HEK293T (cell line): ENCODE results near the gene TCP11L2.

Experiments
- CTCF ChIA-PET: fragments of 350-600 bp; formaldehyde crosslinking; extraction: SDS; loops from one replicate; lab custom pipeline; 2021; ENCODE audit warnings: antibody characterized with exemption, inconsistent platforms; lab: Yijun Ruan, JAX
- POLR2A ChIA-PET: fragments of 350-600 bp; formaldehyde crosslinking; extraction: SDS; loops from one replicate; lab custom pipeline; 2020; ENCODE audit warnings: antibody characterized with exemption, inconsistent platforms; lab: Yijun Ruan, JAX
- DNase-seq: peaks from one replicate; pipeline ENCODE4 v3.0.0; 2012; ENCODE audit warnings: mixed read lengths; ENCODE audit errors: extremely low spot score
- ARNT ChIP-seq: fragments of 450-650 bp; IDR thresholded peaks from 2 replicates; pipeline ENCODE4 v1.6.1; 2017; ENCODE audit warnings: mild to moderate bottlenecking
- BHLHE40 ChIP-seq: fragments of 450-650 bp; IDR thresholded peaks from 2 replicates; pipeline ENCODE4 v1.6.1; 2016; ENCODE audit warnings: mild to moderate bottlenecking, moderate library complexity, borderline replicate concordance
- CTBP1 ChIP-seq: fragments of 450-650 bp; IDR thresholded peaks from 2 replicates; pipeline ENCODE4 v1.6.1; 2016; ENCODE audit warnings: borderline replicate concordance
- ELF4 ChIP-seq: fragments of 450-650 bp; IDR thresholded peaks from 2 replicates; pipeline ENCODE4 v1.6.1; 2017; ENCODE audit warnings: antibody characterized with exemption
- FOXA1 ChIP-seq: fragments of 450-650 bp; IDR thresholded peaks from 2 replicates; pipeline ENCODE4 v1.6.1; 2016; ENCODE audit warnings: mild to moderate bottlenecking
- FOXK2 ChIP-seq: fragments of 450-650 bp; IDR thresholded peaks from 2 replicates; pipeline ENCODE4 v1.6.1; 2016; ENCODE audit warnings: mild to moderate bottlenecking
- FOXM1 ChIP-seq: fragments of 450-650 bp; IDR thresholded peaks from 2 replicates; pipeline ENCODE4 v1.6.1; 2017; ENCODE audit warnings: mild to moderate bottlenecking, borderline replicate concordance
- HDGF ChIP-seq: fragments of 450-650 bp; IDR thresholded peaks from 2 replicates; pipeline ENCODE4 v1.6.1; 2017; ENCODE audit warnings: antibody characterized with exemption, borderline replicate concordance
- L3MBTL2 ChIP-seq: fragments of 450-650 bp; conservative IDR thresholded peaks from 2 replicates; pipeline ENCODE4 v1.6.1; 2016; ENCODE audit warnings: mild to moderate bottlenecking
- LEF1 ChIP-seq: fragments of 450-650 bp; IDR thresholded peaks from 2 replicates; pipeline ENCODE4 v1.6.1; 2017; ENCODE audit warnings: mild to moderate bottlenecking, borderline replicate concordance
- NFRKB ChIP-seq: fragments of 450-650 bp; IDR thresholded peaks from 2 replicates; pipeline ENCODE4 v1.6.1; 2016; ENCODE audit warnings: mild to moderate bottlenecking, moderate library complexity
- SP1 ChIP-seq: fragments of 450-650 bp; IDR thresholded peaks from 2 replicates; pipeline ENCODE4 v1.6.1; 2017
- SUZ12 ChIP-seq: fragments of 450-650 bp; IDR thresholded peaks from 2 replicates; pipeline ENCODE4 v1.6.1; 2016; ENCODE audit warnings: mild to moderate bottlenecking
- TARDBP ChIP-seq: fragments of 450-650 bp; IDR thresholded peaks from 2 replicates; pipeline ENCODE4 v1.6.1; 2016
- ZNF384 ChIP-seq: fragments of 450-650 bp; IDR thresholded peaks from 2 replicates; pipeline ENCODE4 v1.6.1; 2016
- TF ChIP-seq, protein P1 (sequence below): fragments of 450-650 bp; IDR thresholded peaks from 2 replicates; pipeline ENCODE4 v1.6.1; 2016

The TCP11L2 gene

DNA sequence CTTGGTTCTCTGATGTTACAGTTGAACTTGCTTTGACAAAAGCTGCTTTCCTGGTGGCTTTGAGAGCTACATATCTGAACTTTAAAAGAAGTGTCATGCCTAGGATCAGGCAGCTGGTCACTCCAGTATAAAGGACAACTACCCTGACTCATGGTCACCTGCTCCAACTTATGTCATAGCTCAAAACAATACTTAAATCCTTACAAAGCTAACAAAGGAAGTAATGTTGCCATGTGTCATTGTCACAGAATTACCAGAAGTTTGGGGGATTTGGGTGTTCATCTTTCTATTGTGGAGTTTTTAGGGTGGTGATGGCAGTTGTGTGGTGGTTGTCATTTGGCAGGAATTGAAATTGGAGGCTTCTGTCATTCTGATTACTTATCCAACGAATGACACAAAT lies 1.8 kb upstream of the TCP11L2 start:
- POLR2A ChIA-PET: interaction anchor here (2.1 kb wide), 1 partner anchor 57 kb away, joined by 8 read pairs; no protein-coding TSS in a partner anchor
- no peak for TF ChIP-seq FOXM1
- TF ChIP-seq SUZ12: no peak
- TF ChIP-seq FOXK2: no peak
- DNase-seq: no peak
- CTCF ChIA-PET: no interaction called here

DNA sequence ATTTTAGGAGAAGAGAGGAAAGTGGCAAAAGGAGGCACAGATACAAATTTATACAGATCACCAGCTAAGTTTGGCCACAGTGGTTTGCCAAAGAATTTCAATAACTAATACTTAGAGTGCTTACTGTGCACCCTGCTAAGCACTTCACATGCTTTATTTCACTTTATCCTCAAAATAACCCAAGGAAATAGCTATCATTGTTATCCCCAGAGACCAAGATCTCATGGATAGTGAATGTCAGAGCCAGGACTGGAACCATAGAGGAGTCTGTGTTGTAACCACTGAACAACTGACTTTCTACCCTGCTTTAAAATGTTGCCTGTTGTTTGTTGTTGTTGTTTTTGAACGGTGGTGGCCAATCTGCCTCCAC lies 1.3 kb upstream of the TCP11L2 start:
- POLR2A ChIA-PET: interaction anchor here (0.7 to 2.1 kb wide), 3 partner anchors 10 to 833 kb away, joined by 3 to 8 read pairs (median 4); no protein-coding TSS in a partner anchor
- CTCF ChIA-PET: no interaction called here
- no peak for TF ChIP-seq NFRKB
- TF ChIP-seq L3MBTL2: no peak
- no peak for TF ChIP-seq BHLHE40
- no peak for TF ChIP-seq CTBP1
- TF ChIP-seq TARDBP: no peak
- TF ChIP-seq ZNF384: no peak
- TF ChIP-seq SUZ12: no peak
- no peak for TF ChIP-seq ARNT
- DNase-seq: no peak

DNA sequence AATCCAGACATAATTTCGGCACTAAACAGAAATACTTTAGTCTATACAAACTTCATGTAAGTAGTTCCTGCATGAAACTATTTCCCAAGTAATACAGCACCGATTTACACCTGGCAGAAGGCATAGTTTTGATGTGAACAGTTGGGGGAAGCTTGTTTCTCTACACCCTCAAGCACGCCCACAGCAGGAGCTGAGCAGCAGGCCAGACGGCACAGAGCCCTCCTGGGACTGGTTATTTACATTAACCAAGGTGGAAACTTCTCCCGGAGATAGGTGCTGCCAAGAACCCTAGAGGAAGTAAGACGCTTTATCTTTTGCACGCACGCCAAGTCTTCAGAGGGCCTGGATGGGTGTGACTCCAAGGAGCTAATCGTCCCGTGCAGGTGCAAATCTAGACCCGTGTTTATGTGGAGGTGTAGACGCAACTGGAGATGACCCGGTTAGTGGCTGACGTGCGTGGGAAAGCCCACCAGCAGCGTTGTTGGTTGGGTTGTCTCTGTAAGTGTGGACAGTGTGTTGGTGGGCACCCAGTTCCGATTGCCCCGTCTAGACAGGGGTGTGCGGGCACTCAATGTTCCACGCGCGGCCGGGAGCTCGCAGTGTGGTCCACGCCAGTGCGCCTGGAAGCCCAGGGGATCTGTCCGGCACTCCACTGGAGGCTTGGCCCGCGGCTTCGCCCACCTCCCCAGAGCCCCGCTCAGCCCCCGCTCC lies 767 bp upstream of the TCP11L2 start:
- ChIA-PET CTCF (no interaction called here), POLR2A (interaction anchor here (0.7 to 2.1 kb wide), 3 partner anchors 11 to 833 kb away, joined by 3 to 8 read pairs (median 4); no protein-coding TSS in a partner anchor)
- TF ChIP-seq SUZ12 (no peak), TARDBP (peak; percentile 76)

DNA sequence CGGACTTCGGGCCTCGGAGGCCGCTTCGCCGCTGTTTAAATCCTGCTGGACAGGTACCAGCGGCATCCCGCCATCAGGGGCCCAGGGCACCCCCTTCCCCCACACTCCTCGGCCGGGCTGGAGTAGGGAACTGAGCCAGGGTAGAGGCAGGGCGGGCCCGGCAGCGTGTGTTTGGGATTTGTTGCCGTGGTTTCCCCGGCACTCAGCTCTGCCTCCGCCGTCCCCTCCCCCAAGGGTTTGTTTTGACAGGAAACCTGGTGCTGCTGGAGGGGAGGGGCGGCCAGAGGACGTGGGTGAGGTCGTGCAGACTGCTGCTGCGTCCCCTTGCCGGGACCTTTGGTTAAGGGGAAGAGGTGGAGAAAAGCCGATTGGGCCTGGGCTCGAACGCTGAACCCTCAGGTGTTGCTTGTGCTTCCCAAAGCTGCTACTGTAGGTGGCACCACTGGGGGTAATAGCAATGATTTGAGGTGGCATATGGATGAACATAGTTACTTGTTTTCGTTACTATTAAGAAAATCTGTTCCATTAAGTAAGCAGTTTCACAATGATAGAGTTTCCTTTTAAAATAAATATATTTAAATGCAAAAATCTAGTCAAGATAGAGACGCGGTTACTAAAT lies 778 bp downstream of the TCP11L2 start:
- TF ChIP-seq, protein P1, sequence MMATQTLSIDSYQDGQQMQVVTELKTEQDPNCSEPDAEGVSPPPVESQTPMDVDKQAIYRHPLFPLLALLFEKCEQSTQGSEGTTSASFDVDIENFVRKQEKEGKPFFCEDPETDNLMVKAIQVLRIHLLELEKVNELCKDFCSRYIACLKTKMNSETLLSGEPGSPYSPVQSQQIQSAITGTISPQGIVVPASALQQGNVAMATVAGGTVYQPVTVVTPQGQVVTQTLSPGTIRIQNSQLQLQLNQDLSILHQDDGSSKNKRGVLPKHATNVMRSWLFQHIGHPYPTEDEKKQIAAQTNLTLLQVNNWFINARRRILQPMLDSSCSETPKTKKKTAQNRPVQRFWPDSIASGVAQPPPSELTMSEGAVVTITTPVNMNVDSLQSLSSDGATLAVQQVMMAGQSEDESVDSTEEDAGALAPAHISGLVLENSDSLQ: no peak
- TF ChIP-seq L3MBTL2: no peak
- no peak for TF ChIP-seq CTBP1
- no peak for TF ChIP-seq FOXA1
- no peak for TF ChIP-seq BHLHE40
- no peak for TF ChIP-seq SP1
- no peak for TF ChIP-seq FOXM1
- TF ChIP-seq ZNF384: no peak
- TF ChIP-seq ARNT: no peak
- no peak for TF ChIP-seq LEF1
- no peak for TF ChIP-seq NFRKB
- no peak for TF ChIP-seq HDGF
- peak; percentile 62 for DNase-seq
- ChIA-PET POLR2A (no interaction called here), CTCF (no interaction called here)

More for the DNA sequence above, 767 bp upstream of the TCP11L2 start:
- peak; percentile 19 for DNase-seq

DNA sequence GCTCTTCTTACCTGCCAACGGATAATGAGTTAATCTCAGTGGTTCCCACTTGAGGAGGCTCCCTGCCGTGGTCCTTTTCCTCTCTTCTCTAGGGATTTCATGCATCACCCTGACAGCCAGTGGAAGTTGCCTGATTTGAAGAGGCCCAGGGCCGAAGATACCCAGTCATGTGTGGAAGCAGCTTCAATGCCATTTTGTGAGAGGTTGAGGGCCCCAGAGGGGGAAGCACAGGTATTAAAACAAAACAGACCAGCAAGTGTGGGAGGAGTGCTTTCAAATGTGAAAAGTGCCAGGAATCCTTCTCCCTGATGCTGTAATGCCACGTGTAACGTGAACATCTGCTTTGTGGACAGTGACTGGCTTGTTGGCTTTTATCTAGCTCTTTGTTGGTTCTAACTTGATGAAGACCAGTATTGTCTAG lies 1.5 kb downstream of the TCP11L2 start:
- CTCF ChIA-PET: no interaction called here
- POLR2A ChIA-PET: no interaction called here

DNA sequence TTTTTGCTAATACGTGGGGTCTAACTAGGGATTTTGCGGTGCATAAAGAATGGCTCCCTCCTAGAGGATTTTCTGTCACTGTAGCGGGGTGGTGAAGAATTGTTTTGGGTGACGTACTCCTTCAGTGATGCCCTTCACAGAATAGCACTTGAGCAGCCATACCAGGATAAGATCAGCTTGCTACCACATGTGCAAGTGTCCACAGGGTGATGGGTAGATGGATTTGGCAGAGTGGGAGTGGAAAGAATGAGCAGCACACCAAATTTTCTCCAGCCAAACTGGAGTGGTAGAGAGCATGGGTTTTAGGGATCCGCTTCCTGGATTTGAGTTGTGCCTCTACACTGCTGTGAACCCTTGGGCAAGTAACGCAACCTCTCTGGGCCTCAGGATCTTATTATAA lies 2.3 kb downstream of the TCP11L2 start:
- ChIA-PET CTCF (interaction anchor here (1.3 kb wide), 1 partner anchor 10 kb away, joined by 3 read pairs; no protein-coding TSS in a partner anchor), POLR2A (no interaction called here)
- TF ChIP-seq NFRKB: no peak
- no peak for DNase-seq

More for the DNA sequence above, 1.5 kb downstream of the TCP11L2 start:
- no peak for TF ChIP-seq TARDBP
- TF ChIP-seq HDGF: no peak
- no peak for TF ChIP-seq CTBP1
- no peak for TF ChIP-seq SP1
- no peak for TF ChIP-seq ARNT
- TF ChIP-seq SUZ12: no peak
- TF ChIP-seq, protein P1: no peak
- TF ChIP-seq NFRKB: no peak
- TF ChIP-seq ZNF384: no peak
- no peak for TF ChIP-seq FOXA1
- no peak for TF ChIP-seq LEF1
- no peak for DNase-seq

DNA sequence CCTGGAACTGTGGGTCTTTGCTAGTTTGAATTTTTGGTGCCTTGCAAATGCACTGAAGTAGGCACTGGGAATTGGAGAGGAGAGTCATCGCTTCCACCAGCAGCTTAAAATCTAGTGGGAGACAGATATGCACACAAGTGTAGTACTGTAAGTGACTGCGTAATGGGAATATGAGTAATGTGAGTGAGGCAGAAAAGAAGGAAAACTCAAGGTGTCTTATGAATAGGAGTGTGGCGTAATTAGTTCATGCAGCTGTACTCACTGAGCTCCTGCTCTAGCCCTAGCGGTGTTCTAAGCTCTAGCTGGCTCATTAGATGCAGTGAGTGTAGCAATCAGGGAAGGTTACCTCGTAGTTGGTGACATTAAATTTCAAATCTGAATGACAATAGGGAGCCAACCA lies 2.8 kb downstream of the TCP11L2 start:
- no peak for DNase-seq
- TF ChIP-seq LEF1 (no peak), ELF4 (no peak), CTBP1 (no peak), BHLHE40 (no peak), ZNF384 (no peak), FOXA1 (no peak), SUZ12 (no peak), FOXK2 (no peak), FOXM1 (no peak), HDGF (no peak), NFRKB (no peak), SP1 (no peak), ARNT (no peak), TARDBP (no peak), L3MBTL2 (no peak)
- TF ChIP-seq, protein P1: no peak
- POLR2A ChIA-PET: interaction anchor here (1.2 kb wide), 1 partner anchor 53 kb away, joined by 3 read pairs; no protein-coding TSS in a partner anchor
- CTCF ChIA-PET: interaction anchor here (1.3 kb wide), 1 partner anchor 9 kb away, joined by 3 read pairs; no protein-coding TSS in a partner anchor
